ENCODE results near the gene CRIP1. TPM values are rescaled to one million over a fixed set of nuclear protein-coding genes. Genes with fewer than 3 reads are reported as not detected.

The CRIP1 gene
- total RNA-seq, 2 experiments from 2014 or later, result 285 to 286 TPM

DNA sequence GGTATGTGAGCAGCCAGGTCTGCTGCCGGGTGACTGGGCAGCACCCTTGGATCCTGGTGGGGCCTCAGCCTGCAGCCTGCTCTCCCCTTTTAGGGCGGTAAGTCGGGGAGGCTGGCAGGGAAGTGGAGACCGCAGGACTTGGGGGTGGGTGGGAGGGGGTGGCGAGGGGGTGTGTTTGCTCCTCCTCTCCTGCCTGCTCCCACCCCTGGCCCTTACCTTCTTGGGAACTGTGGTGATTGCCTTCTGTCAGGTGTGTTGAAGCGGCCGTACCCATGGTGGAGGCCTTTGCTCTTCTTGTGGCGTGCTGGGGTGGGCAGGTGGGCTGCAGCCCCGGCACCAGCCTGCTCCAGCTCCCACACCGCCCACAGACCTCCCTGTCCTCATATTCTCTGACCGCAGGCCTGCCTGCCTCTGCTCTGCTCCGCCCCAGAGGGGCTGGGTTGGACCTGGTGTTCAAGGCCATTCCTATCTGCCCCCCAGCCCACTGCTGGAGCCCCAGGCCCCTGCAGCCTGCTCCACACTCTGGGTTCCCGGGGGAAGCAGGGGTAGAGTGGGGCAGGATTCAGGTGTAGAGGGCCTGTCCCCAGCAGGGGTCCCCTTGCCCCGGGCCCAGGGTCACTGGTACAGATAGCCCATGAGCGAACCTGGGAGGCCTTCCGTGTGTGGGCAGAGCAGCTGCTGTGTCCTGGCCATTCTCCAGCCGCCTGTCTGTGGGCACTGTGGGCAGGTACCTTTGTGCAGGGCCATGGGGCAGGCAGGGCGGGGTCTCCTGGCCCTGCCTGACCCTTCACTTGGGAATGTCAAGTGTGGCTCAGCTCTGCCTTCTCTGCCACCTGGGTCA lies 9.5 kb downstream of the CRIP1 start:
- ChIA-PET CTCF (interaction anchor here (0.6 kb wide), 1 partner anchor 442 kb away, joined by 4 read pairs; no protein-coding TSS in a partner anchor), POLR2A (no interaction called here)

DNA sequence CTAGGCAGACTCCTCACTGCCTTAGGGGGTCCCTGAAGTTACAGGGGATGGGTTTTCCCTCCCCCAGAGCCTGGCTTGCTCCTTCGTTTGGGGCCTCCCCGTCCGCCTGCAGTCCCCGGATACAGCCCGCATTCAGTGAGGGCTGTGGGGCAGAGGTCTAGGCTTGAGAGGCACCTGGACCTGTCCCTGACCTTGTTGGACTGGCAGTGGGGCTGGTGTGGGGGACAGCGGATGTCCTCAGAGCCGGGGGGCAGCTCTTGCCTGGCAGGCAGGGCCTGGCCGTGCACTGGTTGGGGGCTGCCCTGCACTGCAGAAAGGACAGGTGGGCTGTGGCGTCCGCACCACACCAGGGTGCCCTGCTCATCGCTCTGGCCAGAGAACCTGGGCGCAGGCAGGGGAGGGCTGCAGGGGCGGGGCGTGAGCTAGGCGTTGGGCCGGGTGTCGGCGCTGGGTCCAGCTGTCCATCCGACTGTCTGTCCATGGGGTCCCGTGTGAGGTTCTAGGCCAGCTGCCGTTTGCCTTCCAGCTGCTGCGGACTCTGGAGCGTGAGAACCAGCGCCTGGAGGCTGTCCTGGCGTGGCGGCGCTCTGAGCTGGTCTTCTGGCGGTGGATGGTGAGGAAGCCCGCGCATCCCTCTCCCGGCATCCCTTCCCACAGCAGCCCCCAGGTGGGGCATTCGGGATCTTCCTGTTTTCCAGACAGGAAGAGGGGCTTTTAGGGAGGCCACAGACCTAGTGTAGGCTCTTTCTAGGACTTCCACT lies 10.3 kb downstream of the CRIP1 start:
- CTCF ChIA-PET, result interaction anchor here (1.2 kb wide), 1 partner anchor 145 kb away, joined by 3 read pairs; no protein-coding TSS in a partner anchor
- POLR2A ChIA-PET, result no interaction called here

DNA sequence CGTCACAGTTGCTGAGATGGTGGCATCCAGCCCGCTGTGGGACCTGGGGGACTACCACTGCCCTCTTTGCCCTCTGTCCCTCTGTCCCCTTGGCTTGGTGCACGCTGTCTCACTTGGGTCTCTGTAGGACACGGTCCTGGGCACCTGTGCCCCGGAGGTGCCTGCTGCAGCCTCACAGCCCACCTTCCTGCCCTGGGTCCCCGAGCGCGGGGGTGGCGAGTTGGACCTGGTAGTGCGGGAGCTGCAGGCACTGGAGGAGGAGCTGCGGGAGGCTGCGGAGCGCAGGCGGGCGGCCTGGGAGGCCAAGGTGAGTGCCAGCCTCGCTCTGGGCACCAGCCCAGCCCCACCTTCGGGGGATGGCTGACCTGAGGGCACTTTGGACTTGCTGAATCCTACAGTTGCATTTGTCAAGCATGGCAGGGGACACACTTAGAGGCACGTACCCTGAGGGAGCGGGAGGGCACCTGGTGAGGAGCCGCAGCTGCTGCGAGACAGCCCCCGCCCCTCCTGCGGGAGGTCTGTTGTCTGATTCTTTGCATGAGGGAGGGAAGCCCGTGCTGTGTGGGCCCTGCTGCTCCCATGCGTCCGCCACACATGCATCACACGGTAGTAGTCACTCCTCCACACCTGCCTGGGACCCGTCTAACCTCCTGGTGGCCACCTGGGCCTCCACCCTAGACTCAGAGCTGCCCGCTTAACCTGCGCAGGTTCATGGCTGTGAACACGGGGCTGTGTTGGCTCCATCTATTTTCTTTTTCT lies 11.2 kb downstream of the CRIP1 start:
- ChIA-PET CTCF (interaction anchor here (1.2 kb wide), 1 partner anchor 146 kb away, joined by 3 read pairs; no protein-coding TSS in a partner anchor), POLR2A (no interaction called here)

DNA sequence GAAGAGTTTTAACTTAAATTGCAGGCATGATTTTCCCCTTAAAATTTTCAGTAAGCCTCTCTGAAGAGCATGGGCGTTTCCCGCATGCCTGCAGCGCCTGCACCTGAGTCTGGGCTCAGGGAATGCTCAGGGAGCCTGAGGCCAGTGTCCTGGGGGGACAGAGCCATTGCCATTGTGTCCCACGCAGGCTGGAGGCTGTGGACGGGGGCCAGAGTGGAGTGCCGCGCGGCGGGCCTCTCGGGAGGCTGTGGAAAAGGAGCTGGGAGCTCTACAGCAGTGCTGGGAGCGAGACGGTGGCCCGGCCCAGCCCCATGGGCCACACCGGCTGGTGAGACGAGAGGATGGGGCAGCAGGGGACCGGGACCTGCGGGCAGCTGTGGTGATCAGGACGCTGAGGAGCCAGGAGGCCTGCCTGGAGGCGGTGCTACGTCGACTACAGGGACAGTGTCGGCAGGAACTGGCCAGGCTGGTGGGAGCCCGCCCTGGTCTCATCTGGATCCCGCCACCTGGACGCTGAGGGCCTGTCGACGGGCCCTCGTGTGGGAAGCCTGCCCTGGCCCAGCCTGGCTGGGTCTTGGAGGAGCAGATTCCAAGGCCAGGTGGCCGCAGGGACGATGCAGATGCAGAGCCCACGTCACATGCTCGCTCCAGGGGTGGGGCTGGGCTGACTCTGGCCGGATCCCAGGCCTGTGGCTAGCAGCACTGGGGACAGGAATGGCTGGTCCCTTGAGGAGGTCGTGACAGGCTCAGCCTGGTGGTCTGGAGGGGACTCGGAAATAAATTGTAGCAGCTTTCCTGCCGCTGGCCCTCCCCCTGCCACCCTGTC lies 12.0 kb downstream of the CRIP1 start:
- POLR2A ChIA-PET, result no interaction called here
- CTCF ChIA-PET, result no interaction called here

DNA sequence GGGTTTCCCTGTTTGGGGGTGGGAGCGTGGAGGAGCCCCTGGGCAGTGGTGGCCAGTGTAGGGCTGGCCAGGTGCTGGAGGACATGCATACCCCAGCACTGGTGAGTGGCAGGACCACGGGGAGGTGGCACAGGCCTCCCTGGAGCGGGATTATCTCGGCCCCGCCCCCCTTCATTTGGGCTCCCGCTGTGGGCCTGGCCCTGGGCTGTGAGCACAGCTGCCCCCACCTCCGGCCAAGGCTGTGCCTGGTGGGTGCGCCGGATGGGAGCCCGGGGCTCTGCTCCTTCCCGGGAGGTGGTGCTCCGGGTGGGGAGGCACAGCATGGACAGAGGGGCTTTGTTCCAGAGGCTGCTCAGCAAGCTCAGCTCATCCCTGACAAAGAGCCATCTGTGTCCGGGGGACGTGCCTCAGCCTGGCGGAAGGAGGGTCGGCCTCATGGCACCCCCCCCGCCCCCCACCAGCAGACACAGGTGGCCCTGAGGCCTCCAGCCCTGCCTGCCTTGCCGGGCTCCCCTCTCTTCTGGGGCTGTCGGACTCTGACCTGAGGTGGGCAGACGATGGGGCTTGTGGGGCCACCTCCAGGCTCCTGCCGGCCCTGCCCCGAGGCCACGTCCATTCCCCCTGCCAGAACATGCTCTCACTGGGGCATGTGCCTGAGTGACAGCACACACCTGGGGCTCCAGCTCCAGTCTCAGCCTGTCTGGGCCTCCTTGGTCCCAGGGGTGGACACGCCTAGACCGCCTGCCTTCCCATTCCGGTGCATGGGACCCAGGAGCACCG lies 12.8 kb downstream of the CRIP1 start:
- ChIA-PET POLR2A (no interaction called here), CTCF (interaction anchor here (0.6 kb wide), 1 partner anchor 125 kb away, joined by 3 read pairs; no protein-coding TSS in a partner anchor)

DNA sequence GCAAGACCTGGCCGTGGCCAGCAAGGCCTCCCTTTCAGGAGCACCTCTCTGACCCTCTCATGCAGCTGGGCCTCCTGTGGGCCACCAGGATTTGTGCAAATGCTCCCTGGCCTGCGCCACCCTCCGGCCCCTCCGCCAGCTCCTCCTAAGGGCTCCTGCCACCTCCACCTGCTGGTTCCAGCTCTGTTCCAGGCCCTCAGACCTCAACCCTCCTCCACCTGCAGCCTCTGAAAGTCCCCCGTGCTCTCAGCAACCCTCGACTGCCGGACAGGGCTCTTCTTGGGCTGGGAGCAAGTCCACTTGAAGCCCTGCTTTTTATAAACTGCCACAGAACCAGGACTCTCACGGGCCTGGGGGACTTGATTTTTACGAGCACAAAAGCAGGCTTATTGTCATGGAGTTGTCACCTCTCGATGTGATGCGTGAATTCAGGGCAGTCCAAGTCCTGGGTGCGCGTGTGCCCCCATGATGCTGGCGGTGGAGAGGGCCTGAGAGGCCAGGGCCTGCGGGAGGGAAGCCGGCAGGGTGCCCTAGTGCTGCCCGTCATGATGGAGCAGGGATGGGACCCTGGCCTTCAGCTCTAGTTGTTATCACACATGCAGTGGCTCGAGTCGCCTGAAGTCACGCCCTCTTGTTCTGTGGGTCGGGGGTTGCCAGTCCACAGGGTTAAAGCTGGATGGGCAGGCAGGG lies 13.5 kb downstream of the CRIP1 start:
- ChIA-PET POLR2A (interaction anchor here (0.5 kb wide), 1 partner anchor 77 kb away, joined by 5 read pairs; no protein-coding TSS in a partner anchor), CTCF (interaction anchor here (0.6 kb wide), 1 partner anchor 126 kb away, joined by 3 read pairs; no protein-coding TSS in a partner anchor)

DNA sequence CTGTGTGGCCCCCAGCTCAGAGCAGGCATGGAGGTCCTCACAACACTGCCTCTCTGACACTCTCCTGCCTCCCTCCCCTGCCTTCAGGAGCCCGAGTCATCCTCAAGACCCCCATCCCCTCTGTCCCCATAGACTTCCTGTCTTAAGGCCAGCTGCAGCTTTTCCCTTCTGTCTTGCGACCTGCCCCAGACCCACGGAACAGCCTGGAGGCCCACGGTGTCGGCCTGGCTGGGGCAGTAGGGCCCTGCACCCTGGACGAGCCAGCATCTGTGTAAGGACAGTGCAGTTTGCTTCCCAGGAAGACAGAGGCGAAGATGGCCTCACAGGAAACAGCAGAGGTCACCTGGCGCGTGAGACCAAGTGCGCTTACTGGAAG lies 14.0 kb downstream of the CRIP1 start:
- ChIA-PET POLR2A (interaction anchor here (0.5 kb wide), 1 partner anchor 78 kb away, joined by 5 read pairs; no protein-coding TSS in a partner anchor), CTCF (no interaction called here)

DNA sequence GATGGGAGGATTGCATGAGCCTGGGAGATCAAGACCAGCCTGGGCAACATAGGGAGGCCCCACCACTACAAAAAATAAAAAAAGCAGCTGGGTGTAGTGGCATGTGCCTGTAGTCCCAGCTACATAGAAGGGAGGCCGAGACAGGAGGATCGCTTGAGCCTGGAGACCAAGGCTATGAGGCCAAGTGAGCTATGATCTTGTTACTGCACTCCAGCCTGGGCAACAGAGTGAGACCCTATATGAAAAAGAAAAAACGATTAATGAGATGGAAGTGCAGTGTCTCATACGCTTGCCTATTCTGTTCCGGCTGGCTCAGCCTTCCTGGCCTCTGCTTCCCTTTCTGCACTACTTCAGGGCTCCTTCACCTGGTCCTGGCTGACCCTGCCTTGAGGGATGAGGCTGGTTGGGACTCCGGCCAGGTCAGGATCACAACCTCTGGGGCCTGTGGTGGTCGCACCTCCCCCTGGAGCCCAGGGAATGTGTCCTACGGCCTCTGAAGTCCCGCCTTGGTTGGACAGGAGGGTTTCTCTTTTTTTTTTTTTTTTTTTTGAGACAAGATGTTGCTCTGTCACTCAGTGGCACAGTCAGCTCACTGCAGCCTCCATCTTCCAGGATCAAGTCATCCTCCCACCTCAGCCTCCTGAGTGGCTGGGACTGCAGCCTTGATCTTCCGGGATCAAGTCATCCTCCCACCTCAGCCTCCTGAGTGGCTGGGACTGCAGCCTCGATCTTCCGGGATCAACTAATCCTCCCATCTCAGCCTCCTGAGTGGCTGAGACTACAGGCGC lies 15.0 kb downstream of the CRIP1 start:
- ChIA-PET POLR2A (no interaction called here), CTCF (no interaction called here)

DNA sequence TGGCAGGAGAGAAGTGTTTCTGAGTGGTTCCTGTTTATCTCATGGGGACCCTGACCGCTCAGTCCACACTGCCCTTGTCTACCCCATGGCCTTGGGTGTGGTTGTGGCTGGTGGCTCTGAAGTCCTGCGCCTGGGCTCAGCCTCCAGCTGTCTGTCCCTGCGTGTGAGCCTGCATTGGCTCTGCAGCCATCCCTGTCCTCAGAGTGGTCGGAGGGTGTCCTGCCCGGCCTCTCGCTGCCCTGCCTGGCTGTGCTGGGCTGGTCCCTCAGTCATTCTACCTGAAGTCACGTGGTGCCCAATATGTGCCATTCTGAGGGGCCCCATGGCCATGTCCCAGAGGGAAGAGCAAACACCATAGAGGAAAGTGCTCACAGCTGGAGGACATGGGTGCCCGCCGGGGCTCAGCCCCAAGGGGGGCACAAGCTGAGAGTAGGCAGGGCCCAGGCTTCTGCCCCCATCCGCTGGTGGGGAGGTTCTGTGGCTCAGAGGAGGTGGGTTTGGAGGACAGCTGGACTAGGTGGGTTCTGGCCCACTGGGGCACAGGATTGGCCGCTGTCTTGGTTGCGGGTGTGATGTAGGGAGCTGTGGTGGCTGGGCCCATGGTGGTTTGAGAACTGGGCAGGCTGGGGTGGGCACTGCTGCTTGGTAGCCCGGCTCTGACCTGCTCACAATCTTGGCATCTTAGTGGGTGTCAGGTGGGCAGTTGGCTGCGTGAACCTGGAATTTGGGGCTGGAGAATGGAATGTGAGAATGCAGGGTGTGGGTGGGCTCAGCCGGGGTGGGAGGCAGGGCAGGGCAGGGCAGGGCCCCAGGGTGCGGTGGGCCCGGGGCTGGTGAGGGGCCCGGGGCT lies 16.0 kb downstream of the CRIP1 start:
- ChIA-PET CTCF (no interaction called here), POLR2A (no interaction called here)

DNA sequence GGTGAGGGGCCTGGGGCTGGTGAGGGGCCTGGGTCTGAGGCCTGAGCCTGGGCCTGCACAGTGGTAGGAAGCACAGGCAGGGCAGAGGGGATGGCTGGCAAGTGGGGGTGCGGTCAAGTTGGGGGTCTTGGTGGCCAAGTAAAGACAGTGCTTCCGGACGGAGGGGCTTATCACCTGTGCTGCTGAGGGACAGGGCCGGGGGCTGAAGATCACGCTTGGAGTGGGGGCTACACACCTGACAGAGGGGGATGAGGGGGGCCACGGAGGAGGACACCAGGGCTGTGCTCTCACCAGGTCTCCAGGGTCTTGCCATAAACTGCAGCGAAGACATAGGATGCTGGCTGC lies 16.6 kb downstream of the CRIP1 start:
- ChIA-PET CTCF (no interaction called here), POLR2A (interaction anchor here (0.6 kb wide), 1 partner anchor 438 kb away, joined by 3 read pairs; no protein-coding TSS in a partner anchor)

DNA sequence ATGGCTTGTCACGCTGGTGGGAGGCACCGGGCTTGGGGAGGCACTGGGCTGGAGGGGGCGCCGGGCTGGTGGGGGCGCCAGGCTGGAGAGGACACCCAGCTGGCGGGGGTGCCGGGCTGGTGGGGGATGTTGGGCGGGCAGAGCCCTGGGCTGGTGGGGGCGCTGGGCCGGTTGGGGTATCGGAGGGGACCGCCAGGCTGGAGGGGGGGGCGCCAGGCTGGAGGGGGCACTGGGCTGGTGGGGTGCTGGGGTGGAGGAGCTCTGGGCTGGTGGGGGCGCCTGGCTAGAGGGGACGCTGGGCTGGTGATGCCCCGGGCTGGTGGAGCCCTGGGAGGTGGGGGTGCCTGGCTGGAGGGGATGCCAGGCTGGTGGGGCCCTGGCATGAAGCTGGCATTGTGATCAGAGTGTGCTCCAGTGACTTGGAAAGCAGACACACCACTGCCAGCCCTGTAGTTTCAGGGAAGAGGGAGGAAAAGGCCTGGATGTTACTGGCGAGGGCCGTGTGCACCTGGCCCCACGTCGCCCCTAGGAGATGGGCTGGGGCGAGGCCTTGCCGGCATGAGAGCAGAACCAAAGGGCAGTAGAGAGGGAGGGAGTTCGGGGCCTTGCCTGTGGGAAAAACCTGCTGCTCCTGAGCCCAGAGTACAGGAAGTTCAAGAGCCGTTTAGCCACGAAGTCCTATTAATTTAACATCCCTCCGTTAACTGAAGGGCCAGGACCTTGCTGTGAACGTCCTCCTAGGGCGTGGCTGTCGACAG lies 17.4 kb downstream of the CRIP1 start:
- ChIA-PET POLR2A (interaction anchor here (0.6 kb wide), 1 partner anchor 438 kb away, joined by 3 read pairs; no protein-coding TSS in a partner anchor), CTCF (no interaction called here)

DNA sequence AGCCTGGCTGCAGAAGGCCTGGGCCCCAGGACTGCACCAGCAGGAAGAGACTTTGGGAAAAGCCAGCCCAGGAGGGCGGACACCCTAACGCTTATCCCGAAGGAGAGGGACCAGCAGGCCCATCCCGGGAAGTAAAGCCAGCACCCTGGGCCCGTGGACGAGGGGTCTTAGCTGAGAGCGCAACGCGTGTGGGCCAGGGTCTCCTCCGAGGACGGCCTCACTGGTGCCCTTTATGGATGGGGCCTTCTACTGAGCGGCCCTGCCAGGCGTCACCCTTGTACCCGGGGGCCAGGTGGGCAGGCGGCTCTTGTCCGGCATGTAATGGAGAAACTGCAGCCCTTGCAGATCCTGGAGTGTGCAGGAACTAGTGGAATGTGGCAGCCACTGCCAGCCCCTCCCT lies 18.4 kb downstream of the CRIP1 start:
- ChIA-PET CTCF (interaction anchor here (0.7 kb wide), 1 partner anchor 32 kb away, joined by 3 read pairs; no protein-coding TSS in a partner anchor), POLR2A (no interaction called here)

DNA sequence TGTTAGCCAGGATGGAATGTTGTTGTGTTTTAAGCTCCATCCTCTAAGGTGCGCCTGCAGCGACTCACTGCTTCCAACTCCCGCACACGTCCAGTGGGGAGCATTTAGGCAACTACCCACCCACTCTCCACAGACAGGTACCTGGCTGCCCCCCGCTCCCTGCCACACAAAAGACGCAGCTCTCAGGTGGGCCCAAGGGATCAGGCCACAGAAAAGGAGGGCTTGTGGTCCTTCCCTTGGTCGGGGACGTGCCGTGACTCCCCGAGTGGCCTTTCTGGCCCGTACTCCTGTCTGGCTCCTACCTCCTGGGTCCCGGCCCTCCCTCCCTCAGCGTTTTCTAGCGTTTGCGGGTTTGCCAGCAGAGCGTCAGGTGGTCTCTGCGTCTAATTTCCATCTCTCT lies 20.6 kb downstream of the CRIP1 start:
- ChIA-PET CTCF (no interaction called here), POLR2A (interaction anchor here (0.6 kb wide), 1 partner anchor 21 kb away, joined by 3 read pairs; no protein-coding TSS in a partner anchor)

DNA sequence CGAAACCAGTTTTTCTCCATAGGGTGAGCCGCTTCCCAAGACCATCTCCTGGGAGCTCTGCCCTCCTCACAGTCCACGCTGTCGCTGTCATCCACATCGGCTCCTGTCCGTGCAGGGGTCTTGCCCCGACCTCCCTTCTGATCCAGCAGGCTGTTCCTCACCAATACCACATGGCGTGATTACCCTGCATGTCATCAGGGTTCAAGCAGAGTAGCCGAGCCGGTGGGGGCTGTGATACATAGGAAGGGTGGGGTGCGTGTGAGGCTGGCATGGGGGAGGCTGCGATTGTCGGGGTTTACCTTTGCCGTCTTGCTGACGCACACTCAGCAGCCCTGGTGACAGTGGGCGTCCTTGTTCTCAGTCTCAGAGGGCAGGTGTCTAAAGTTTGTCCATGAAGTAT lies 21.4 kb downstream of the CRIP1 start:
- CTCF ChIA-PET, result no interaction called here
- POLR2A ChIA-PET, result no interaction called here

DNA sequence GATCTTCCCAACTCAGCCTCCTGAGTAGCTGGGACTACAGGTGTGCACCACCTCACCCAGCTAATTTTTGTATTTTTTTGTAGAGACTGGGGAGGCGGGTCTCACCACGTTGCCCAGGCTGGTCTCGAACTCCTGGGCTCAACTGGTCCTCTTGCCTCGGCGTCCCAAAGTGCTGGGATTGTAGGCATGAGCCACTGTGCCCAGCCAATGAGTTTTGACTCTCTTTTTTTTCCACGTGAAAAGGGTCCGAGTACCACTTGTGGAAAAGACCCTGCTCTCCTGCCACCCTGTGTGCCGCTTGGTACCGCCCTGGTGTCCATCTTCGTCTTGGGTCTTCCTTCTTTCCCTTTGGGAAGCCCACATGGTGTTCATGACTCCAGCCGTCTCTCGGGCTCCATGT lies 21.9 kb downstream of the CRIP1 start:
- ChIA-PET POLR2A (no interaction called here), CTCF (no interaction called here)

Data from activated CD8-positive, alpha-beta memory T cell treated with anti-CD3 and anti-CD28 coated beads for 36 hours (primary cell).